ENCODE results near the gene ACOT7. TPM values are rescaled to one million over a fixed set of nuclear protein-coding genes. Genes with fewer than 3 reads are reported as not detected.

The ACOT7 gene
- total and polyA plus RNA-seq, 5 experiments from 2014 or later: 4.3 to 9.4 (median 5.6) TPM

GRCh38 chr1:6276811-6277555 lies 116.6 kb downstream of the ACOT7 start:
- peaks cover 0 to 3% (median 0%) of the 10 kb centered on the region in 4 donors for H3K4me1 Mint-ChIP-seq
- no peaks in the 10 kb centered on the region for H3K27me3 Mint-ChIP-seq
- H3K27ac Mint-ChIP-seq: no peak overlapping the region
- DNase-seq: no peak
- H3K36me3 Mint-ChIP-seq: no peaks in the 10 kb centered on the region
- no peak for ATAC-seq
- no peak overlapping the region for H3K4me3 Mint-ChIP-seq
- POLR2A ChIA-PET: no interaction called here
- no peaks in the 10 kb centered on the region for H3K9me3 Mint-ChIP-seq

- Mint-ChIP-seq H3K4me1 (peaks cover 0 to 3% (median 0%) of the 10 kb centered on the region in 4 donors), H3K4me3 (no peak overlapping the region), H3K27me3 (no peaks in the 10 kb centered on the region), H3K36me3 (no peaks in the 10 kb centered on the region), H3K27ac (no peak overlapping the region), H3K9me3 (no peaks in the 10 kb centered on the region)
- POLR2A ChIA-PET: interaction anchor here (0.6 kb wide), 2 partner anchors 20 to 906 kb away, joined by 3 read pairs; no protein-coding TSS in a partner anchor
- DNase-seq (no peak), ATAC-seq (no peak)
Observed at GRCh38 chr1:6275826-6276782, 117.5 kb downstream of the ACOT7 start.

DNA sequence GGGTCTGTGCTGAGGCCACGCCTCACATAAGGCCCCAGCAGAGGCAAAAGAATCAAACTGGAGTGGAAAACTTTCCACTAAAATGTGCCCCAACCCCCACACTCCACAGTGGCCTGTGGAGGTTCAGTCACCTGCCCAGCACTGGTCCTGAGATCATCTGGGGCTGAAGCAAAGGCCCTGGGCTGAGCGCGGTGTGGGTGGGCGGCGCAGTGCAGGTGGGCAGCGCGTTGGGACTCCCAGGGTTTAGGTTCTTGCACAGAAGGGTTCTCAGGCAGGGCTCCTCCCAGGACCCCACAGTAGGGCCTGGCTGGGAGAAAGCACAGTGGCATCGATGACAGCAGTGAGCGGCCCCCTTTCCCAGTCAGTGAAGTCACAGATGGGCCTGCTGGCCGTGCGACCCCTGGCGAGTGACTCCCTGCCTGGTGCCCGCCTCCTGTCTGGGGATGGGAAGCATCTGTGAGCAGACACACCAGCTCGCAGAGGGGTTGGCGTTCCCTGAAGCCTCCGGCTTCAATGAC lies 118.9 kb downstream of the ACOT7 start:
- Mint-ChIP-seq H3K27ac (no peak overlapping the region), H3K4me3 (no peak overlapping the region), H3K4me1 (peaks cover 0 to 3% (median 0%) of the 10 kb centered on the region in 4 donors), H3K27me3 (no peaks in the 10 kb centered on the region), H3K9me3 (no peaks in the 10 kb centered on the region), H3K36me3 (no peaks in the 10 kb centered on the region)
- POLR2A ChIA-PET: no interaction called here
- DNase-seq (no peak), ATAC-seq (no peak)

DNA sequence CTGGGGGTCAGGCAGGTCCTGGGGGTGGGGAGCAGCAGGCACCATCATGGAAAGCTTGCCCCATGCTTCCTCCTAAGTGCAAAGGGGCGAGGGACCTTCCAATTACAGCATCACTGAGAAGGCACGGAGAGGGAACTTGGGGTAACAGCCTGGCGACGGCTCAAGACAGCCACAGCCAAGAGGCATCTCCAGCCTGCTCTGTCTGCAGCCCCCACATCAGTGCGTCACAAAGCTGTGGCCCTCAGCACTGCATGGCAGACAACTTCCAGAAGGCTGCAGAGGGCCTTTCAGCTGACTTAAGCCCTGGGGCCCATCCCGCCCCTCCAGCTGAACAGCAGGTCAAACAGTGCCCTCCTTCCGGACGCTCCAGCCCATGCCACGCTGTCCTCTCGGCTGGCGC lies 119.5 kb downstream of the ACOT7 start:
- Mint-ChIP-seq H3K27ac (no peak overlapping the region), H3K36me3 (no peaks in the 10 kb centered on the region), H3K9me3 (no peaks in the 10 kb centered on the region), H3K4me3 (no peak overlapping the region), H3K4me1 (peaks cover 0 to 3% (median 0%) of the 10 kb centered on the region in 4 donors), H3K27me3 (no peaks in the 10 kb centered on the region)
- no peak for DNase-seq
- POLR2A ChIA-PET: no interaction called here
- ATAC-seq: no peak

GRCh38 chr1:6273380-6273891 lies 120.1 kb downstream of the ACOT7 start:
- Mint-ChIP-seq H3K4me1 (no peaks in the 10 kb centered on the region), H3K4me3 (no peak overlapping the region), H3K9me3 (no peaks in the 10 kb centered on the region), H3K27me3 (no peaks in the 10 kb centered on the region), H3K27ac (no peak overlapping the region), H3K36me3 (no peaks in the 10 kb centered on the region)
- POLR2A ChIA-PET: no interaction called here
- no peak for DNase-seq
- ATAC-seq: no peak

- Mint-ChIP-seq H3K4me3 (no peak overlapping the region), H3K27me3 (no peaks in the 10 kb centered on the region), H3K9me3 (no peaks in the 10 kb centered on the region), H3K27ac (no peak overlapping the region), H3K4me1 (no peaks in the 10 kb centered on the region), H3K36me3 (no peaks in the 10 kb centered on the region)
- DNase-seq (no peak), ATAC-seq (no peak)
- POLR2A ChIA-PET: no interaction called here
Observed at GRCh38 chr1:6272868-6273267, 120.7 kb downstream of the ACOT7 start.

DNA sequence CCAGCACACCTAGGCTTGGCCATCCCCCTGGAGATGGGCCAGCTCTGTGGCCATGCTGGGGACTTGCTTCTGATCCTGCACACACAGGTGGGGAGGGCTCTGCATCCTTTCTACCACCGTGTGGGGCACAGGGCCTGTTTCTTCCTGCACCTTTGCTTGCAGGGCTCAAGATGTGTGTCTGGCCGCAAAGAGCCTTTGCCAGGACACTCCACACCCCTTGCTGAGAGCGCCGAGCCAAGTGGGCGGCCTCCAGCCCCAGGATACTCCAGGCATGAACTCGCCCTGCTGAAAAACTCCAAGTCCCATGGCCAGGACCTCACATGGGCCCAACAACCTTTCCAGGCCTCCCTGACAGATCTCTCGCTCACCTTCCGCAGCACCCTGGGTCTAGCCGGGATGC lies 121.1 kb downstream of the ACOT7 start:
- Mint-ChIP-seq H3K9me3 (no peaks in the 10 kb centered on the region), H3K36me3 (no peaks in the 10 kb centered on the region)
- POLR2A ChIA-PET: no interaction called here

GRCh38 chr1:6271554-6271953 lies 122.0 kb downstream of the ACOT7 start:
- Mint-ChIP-seq H3K36me3 (no peaks in the 10 kb centered on the region), H3K9me3 (no peaks in the 10 kb centered on the region)

More for the DNA sequence above, 121.1 kb downstream of the ACOT7 start:
- no peak overlapping the region for H3K4me3 Mint-ChIP-seq
- no peak overlapping the region for H3K27ac Mint-ChIP-seq
- DNase-seq (no peak), ATAC-seq (no peak)
- H3K27me3 Mint-ChIP-seq: no peaks in the 10 kb centered on the region
- H3K4me1 Mint-ChIP-seq: no peaks in the 10 kb centered on the region

DNA sequence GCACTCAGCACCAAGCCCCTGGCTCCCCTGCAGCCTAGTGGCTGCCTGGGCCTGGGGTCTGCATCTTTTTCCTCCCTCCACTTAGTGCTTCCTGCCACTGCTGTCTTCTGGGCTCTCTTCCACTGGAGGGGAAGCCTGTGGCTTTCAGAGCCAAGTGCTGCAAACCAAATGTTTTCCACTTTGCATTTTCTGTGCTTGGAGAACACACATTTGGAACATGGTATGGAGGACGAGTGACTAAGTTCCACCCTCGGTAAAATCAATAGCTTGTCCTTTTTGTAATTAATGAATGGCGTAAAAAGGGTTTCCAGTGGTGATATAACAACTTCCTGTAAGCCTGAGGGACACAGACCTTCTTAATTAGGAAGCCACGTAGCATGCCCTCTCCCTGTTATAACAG lies 122.6 kb downstream of the ACOT7 start:
- POLR2A ChIA-PET: no interaction called here
- no peaks in the 10 kb centered on the region for H3K9me3 Mint-ChIP-seq
- DNase-seq (no peak), ATAC-seq (no peak)
- no peaks in the 10 kb centered on the region for H3K4me1 Mint-ChIP-seq
- H3K36me3 Mint-ChIP-seq: no peaks in the 10 kb centered on the region
- H3K27ac Mint-ChIP-seq: no peak overlapping the region
- no peaks in the 10 kb centered on the region for H3K27me3 Mint-ChIP-seq
- H3K4me3 Mint-ChIP-seq: no peak overlapping the region

More at GRCh38 chr1:6271554-6271953, 122.0 kb downstream of the ACOT7 start:
- H3K27me3 Mint-ChIP-seq: no peaks in the 10 kb centered on the region
- POLR2A ChIA-PET: no interaction called here
- no peak for DNase-seq
- H3K27ac Mint-ChIP-seq: no peak overlapping the region
- ATAC-seq: no peak
- H3K4me3 Mint-ChIP-seq: no peak overlapping the region
- H3K4me1 Mint-ChIP-seq: no peaks in the 10 kb centered on the region

DNA sequence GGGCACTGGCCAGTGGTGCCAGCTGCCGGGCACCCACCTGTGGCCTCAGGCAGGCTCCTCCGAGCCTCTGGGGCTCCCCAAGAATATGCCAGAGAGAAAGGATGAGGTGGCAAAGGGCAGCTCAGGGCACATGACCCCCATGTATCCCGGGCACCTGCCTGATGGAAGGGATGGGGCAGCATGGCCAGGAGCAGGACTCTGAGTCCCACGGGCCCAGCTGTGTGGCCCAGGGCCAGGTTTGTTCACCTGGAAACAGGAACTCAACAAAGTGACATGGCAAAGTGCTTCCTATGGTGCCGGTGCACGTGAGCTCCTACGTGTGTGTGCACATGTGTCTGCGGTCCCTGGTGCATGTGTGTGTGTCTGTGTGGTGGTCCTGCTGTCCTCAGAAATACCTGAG lies 123.2 kb downstream of the ACOT7 start:
- no peak for DNase-seq
- Mint-ChIP-seq H3K4me1 (no peaks in the 10 kb centered on the region), H3K4me3 (no peak overlapping the region), H3K9me3 (no peaks in the 10 kb centered on the region), H3K27ac (no peak overlapping the region), H3K36me3 (no peaks in the 10 kb centered on the region), H3K27me3 (no peaks in the 10 kb centered on the region)
- no peak for ATAC-seq
- POLR2A ChIA-PET: no interaction called here

- Mint-ChIP-seq H3K27me3 (no peaks in the 10 kb centered on the region), H3K27ac (no peak overlapping the region), H3K36me3 (no peaks in the 10 kb centered on the region), H3K4me1 (no peaks in the 10 kb centered on the region), H3K4me3 (no peak overlapping the region), H3K9me3 (no peaks in the 10 kb centered on the region)
- DNase-seq: no peak
- no peak for ATAC-seq
- POLR2A ChIA-PET: no interaction called here
Observed at GRCh38 chr1:6269720-6270400, 123.7 kb downstream of the ACOT7 start.

DNA sequence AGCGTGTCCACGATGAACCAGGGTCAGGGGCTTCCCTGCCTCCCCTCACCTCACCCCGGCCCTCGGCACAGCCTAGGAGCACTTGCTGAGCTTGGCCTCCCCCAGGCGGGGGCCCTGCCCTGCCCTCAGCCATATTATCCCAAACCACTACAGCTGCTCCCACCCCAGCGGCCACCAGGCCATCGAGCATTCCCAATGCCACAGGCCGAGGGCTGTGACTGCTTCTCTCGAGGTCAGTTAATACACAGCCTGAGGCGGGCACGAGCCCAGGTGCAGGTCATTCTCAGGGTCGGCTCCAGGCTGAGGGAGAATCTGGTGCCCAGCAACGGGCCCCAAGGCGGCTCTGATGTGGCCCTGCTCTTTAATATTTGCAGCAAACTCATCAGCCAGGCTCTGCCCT lies 124.3 kb downstream of the ACOT7 start:
- POLR2A ChIA-PET: no interaction called here
- no peak for ATAC-seq
- Mint-ChIP-seq H3K36me3 (no peaks in the 10 kb centered on the region), H3K4me3 (no peak overlapping the region), H3K4me1 (no peaks in the 10 kb centered on the region), H3K27ac (no peak overlapping the region), H3K9me3 (no peaks in the 10 kb centered on the region), H3K27me3 (no peaks in the 10 kb centered on the region)
- DNase-seq: no peak

GRCh38 chr1:6268415-6268814 lies 125.2 kb downstream of the ACOT7 start:
- no peaks in the 10 kb centered on the region for H3K9me3 Mint-ChIP-seq
- no peak for ATAC-seq
- no peaks in the 10 kb centered on the region for H3K4me1 Mint-ChIP-seq
- H3K36me3 Mint-ChIP-seq: no peaks in the 10 kb centered on the region
- no peak overlapping the region for H3K27ac Mint-ChIP-seq
- H3K27me3 Mint-ChIP-seq: no peaks in the 10 kb centered on the region
- POLR2A ChIA-PET: no interaction called here
- DNase-seq: no peak
- no peak overlapping the region for H3K4me3 Mint-ChIP-seq

All from naive thymus-derived CD8-positive, alpha-beta T cell (primary cell).